IMR-90 (cell line): ENCODE data around the gene CCDC167. TPM values are rescaled to one million over a fixed set of nuclear protein-coding genes. Genes with fewer than 3 reads are reported as not detected.

Source experiments
- ATAC-seq: fragments of 200-7000 bp; cut with Tn5 transposase; 2 replicates; pipeline ENCODE4 v1.9.1; 2020; ENCODE audit warnings: low read depth, mild to moderate bottlenecking, moderate library complexity
- BruUV-seq: library from RNA; stranded (reverse); fragments of 400-500 nt; replicated peaks from 2 replicates; lab custom pipeline; 2021; lab: Mats Ljungman, UMichigan
- CTCF ChIA-PET: fragments of 300-600 bp; formaldehyde crosslinking; extraction: SDS; loops from one replicate; lab custom pipeline; 2021; ENCODE audit warnings: antibody characterized with exemption; lab: Yijun Ruan, JAX
- POLR2A ChIA-PET: fragments of 300-600 bp; sonication (Branson Sonifier 250); formaldehyde crosslinking; loops from one replicate; lab custom pipeline; 2022; ENCODE audit warnings: antibody characterized with exemption; ENCODE audit not compliant: unreplicated experiment; lab: Charles Lee
- DNase-seq: peaks from one replicate; pipeline ENCODE4 v3.0.0; 2013
- H2AFZ ChIP-seq: replicated peaks from 2 replicates; pipeline ENCODE3; 2013; ENCODE audit warnings: low read length, mild to moderate bottlenecking; ENCODE audit not compliant: poor library complexity
- H2AK5ac ChIP-seq: 2 replicates; pipeline ENCODE4 v1.6.1; 2013; ENCODE audit warnings: low read depth, low read length, inconsistent platforms
- H2AK9ac ChIP-seq: replicated peaks from 2 replicates; pipeline ENCODE3; 2013; ENCODE audit warnings: mild to moderate bottlenecking, low read depth, low read length, moderate library complexity; ENCODE audit not compliant: poor library complexity
- H2BK120ac ChIP-seq: 2 replicates; pipeline ENCODE4 v1.6.1; 2013; ENCODE audit warnings: low read depth, low read length, inconsistent platforms
- H2BK15ac ChIP-seq: 3 replicates; pipeline ENCODE4 v1.6.1; 2013; ENCODE audit warnings: low read depth, low read length, inconsistent platforms
- H2BK20ac ChIP-seq: 2 replicates; pipeline ENCODE4 v1.6.1; 2013; ENCODE audit warnings: low read depth, mild to moderate bottlenecking, inconsistent platforms, low read length, moderate library complexity
- H2BK5ac ChIP-seq: 2 replicates; pipeline ENCODE4 v1.6.1; 2013; ENCODE audit warnings: mild to moderate bottlenecking, low read depth, low read length, inconsistent platforms; ENCODE audit not compliant: poor library complexity, severe bottlenecking
- H3K14ac ChIP-seq: replicated peaks from 2 replicates; pipeline ENCODE4 v1.6.1; 2013; ENCODE audit warnings: low read depth, low read length, inconsistent platforms
- H3K18ac ChIP-seq: 2 replicates; pipeline ENCODE4 v1.6.1; 2013; ENCODE audit warnings: low read depth, low read length, control low read depth
- H3K23ac ChIP-seq: 2 replicates; pipeline ENCODE4 v1.6.1; 2013; ENCODE audit warnings: low read depth, low read length, inconsistent platforms
- H3K27ac ChIP-seq: 2 replicates; pipeline ENCODE4 v1.5.1; 2013; ENCODE audit warnings: mild to moderate bottlenecking, control low read depth, low read length; ENCODE audit not compliant: insufficient read depth
- H3K27me3 ChIP-seq: 2 replicates; pipeline ENCODE4 v1.6.1; 2013; ENCODE audit warnings: low read length; ENCODE audit not compliant: control insufficient read depth, insufficient read depth
- H3K36me3 ChIP-seq: 2 replicates; pipeline ENCODE4 v1.6.1; 2013; ENCODE audit warnings: low read length, mixed read lengths; ENCODE audit not compliant: control insufficient read depth, insufficient read depth
- H3K4ac ChIP-seq: 2 replicates; pipeline ENCODE4 v1.6.1; 2013; ENCODE audit warnings: low read depth, low read length, inconsistent platforms
- H3K4me1 ChIP-seq: 2 replicates; pipeline ENCODE4 v1.6.1; 2013; ENCODE audit warnings: low read length, mixed read lengths; ENCODE audit not compliant: control insufficient read depth, insufficient read depth
- H3K4me2 ChIP-seq: 2 replicates; pipeline ENCODE4 v1.6.1; 2013; ENCODE audit warnings: low read depth, mild to moderate bottlenecking, control low read depth, low read length, moderate library complexity
- H3K4me3 ChIP-seq: 2 replicates; pipeline ENCODE4 v1.5.1; 2013; ENCODE audit warnings: low read depth, mild to moderate bottlenecking, control low read depth, low read length, moderate library complexity; ENCODE audit not compliant: insufficient read depth
- H3K56ac ChIP-seq: 2 replicates; pipeline ENCODE4 v1.6.1; 2013; ENCODE audit warnings: low read length, inconsistent platforms; ENCODE audit not compliant: insufficient read depth; ENCODE audit errors: extremely low read depth
- H3K79me1 ChIP-seq, 2 experiments: 2 replicates each; pipeline ENCODE4 v1.6.1; 2013; ENCODE audit warnings: low read length in 2 of 2, inconsistent platforms in 1 of 2, low read depth in 1 of 2
- H3K9ac ChIP-seq: 2 replicates; pipeline ENCODE4 v1.6.1; 2013; ENCODE audit warnings: low read depth, low read length, control low read depth
- H3K9me1 ChIP-seq: 2 replicates; pipeline ENCODE4 v1.6.1; 2013; ENCODE audit warnings: low read length, inconsistent platforms; ENCODE audit not compliant: insufficient read depth
- H3K9me3 ChIP-seq: 2 replicates; pipeline ENCODE4 v1.6.1; 2013; ENCODE audit warnings: low read length; ENCODE audit not compliant: control insufficient read depth, insufficient read depth
- H4K20me1 ChIP-seq: 2 replicates; pipeline ENCODE4 v1.6.1; 2013; ENCODE audit warnings: low read length, inconsistent platforms; ENCODE audit not compliant: insufficient read depth
- H4K5ac ChIP-seq: 2 replicates; pipeline ENCODE4 v1.6.1; 2013; ENCODE audit warnings: mild to moderate bottlenecking, low read depth, low read length, control low read depth
- H4K8ac ChIP-seq, 2 experiments: 2 replicates each; pipeline ENCODE4 v1.6.1; 2013; ENCODE audit warnings: low read depth in 2 of 2, low read length in 2 of 2, control low read depth in 1 of 2, inconsistent platforms in 1 of 2
- H4K91ac ChIP-seq: 2 replicates; pipeline ENCODE4 v1.6.1; 2013; ENCODE audit warnings: low read depth, low read length, inconsistent platforms; ENCODE audit not compliant: insufficient read depth
- CEBPB ChIP-seq: IDR thresholded peaks from 2 replicates; pipeline ENCODE4 v1.6.1; 2012; ENCODE audit warnings: low read depth, low read length, improper control_type of control experiment
- CHD1 ChIP-seq: IDR thresholded peaks from 2 replicates; pipeline ENCODE4 v1.6.1; 2012; ENCODE audit warnings: low read depth, low read length, improper control_type of control experiment
- MXI1 ChIP-seq: IDR thresholded peaks from 2 replicates; pipeline ENCODE4 v1.6.1; 2012; ENCODE audit warnings: low read depth, mild to moderate bottlenecking, low read length, moderate library complexity, borderline replicate concordance
- NFE2L2 ChIP-seq: fragments of 150-350 bp; IDR thresholded peaks from 2 replicates; pipeline ENCODE4 v1.6.1; 2016; ENCODE audit warnings: low read depth, mild to moderate bottlenecking, low read length
- POLR2A ChIP-seq: IDR thresholded peaks from 2 replicates; pipeline ENCODE4 v1.6.1; 2012; ENCODE audit warnings: mild to moderate bottlenecking, low read depth, low read length
- RAD21 ChIP-seq: IDR thresholded peaks from 2 replicates; pipeline ENCODE4 v1.6.1; 2012; ENCODE audit warnings: low read length, improper control_type of control experiment
- RCOR1 ChIP-seq: IDR thresholded peaks from 2 replicates; pipeline ENCODE4 v1.6.1; 2012; ENCODE audit warnings: mild to moderate bottlenecking, low read length, improper control_type of control experiment; ENCODE audit not compliant: insufficient replicate concordance
- RFX5 ChIP-seq: IDR thresholded peaks from 2 replicates; pipeline ENCODE4 v1.8.0; 2012; ENCODE audit warnings: low read depth, mild to moderate bottlenecking, low read length, moderate library complexity
- SMC3 ChIP-seq: fragments of 150-350 bp; IDR thresholded peaks from 2 replicates; pipeline ENCODE4 v1.6.1; 2016; ENCODE audit warnings: low read depth, mild to moderate bottlenecking, antibody characterized with exemption, low read length, moderate library complexity
- WGBS, 2 experiments: methylation state at CpG; one replicate each; pipeline versions ENCODE4 v1.1.5 to v1.1.7; 2013; ENCODE audit warnings: missing lambda C conversion rate in 2 of 2; ENCODE audit not compliant: insufficient read length in 1 of 2; ENCODE audit errors: extremely low coverage in 2 of 2; 5-methylcytosine and 5-hydroxymethylcytosine counted together
- dilution Hi-C: fragments of 300-500 bp; cut with HindIII; formaldehyde crosslinking; loops from one replicate; pipeline ENCODE4 v1.14.3; 2018; ENCODE audit warnings: low sequenced_read_pairs; ENCODE audit not compliant: unreplicated experiment
- in situ Hi-C: fragments of 300-500 bp; cut with MboI; formaldehyde crosslinking; loops from 3 replicates; pipeline ENCODE4 v1.14.3; 2019; ENCODE audit warnings: low sequenced_read_pairs, inconsistent platforms, mixed read lengths
- intact Hi-C: fragments of 100-400 bp; cut with micrococcal nuclease; formaldehyde crosslinking; loops from 2 replicates; pipeline ENCODE4 v1.10.0; 2022
- polyA plus RNA-seq, 3 experiments: library from polyadenylated mRNA; depleted of rRNA; stranded (reverse); fragments of >200 nt; gene quantifications; 2 replicates each; pipeline ENCODE4 v1.2.3, GENCODE V29; 2012; ENCODE audit warnings: low replicate concordance in 1 of 3
- total RNA-seq: library from RNA; depleted of rRNA; stranded (reverse); fragments of >200 nt; gene quantifications from 2 replicates; pipeline ENCODE4 v1.2.3, GENCODE V29; 2012
- TF ChIP-seq, protein P1 (sequence below): conservative IDR thresholded peaks from 2 replicates; pipeline ENCODE4 v1.5.1; 2012; ENCODE audit warnings: mild to moderate bottlenecking, low read depth, low read length, improper control_type of control experiment
- TF ChIP-seq, protein P2 (sequence below): fragments of 150-350 bp; IDR thresholded peaks from 2 replicates; pipeline ENCODE4 v1.6.1; 2016; ENCODE audit warnings: low read depth, mild to moderate bottlenecking, low read length, moderate library complexity, borderline replicate concordance

Gene CCDC167
- total and polyA plus RNA-seq, 2 of the 4 experiments (the other 2 are of a cell fraction): 35.8 to 96.8 TPM

DNA sequence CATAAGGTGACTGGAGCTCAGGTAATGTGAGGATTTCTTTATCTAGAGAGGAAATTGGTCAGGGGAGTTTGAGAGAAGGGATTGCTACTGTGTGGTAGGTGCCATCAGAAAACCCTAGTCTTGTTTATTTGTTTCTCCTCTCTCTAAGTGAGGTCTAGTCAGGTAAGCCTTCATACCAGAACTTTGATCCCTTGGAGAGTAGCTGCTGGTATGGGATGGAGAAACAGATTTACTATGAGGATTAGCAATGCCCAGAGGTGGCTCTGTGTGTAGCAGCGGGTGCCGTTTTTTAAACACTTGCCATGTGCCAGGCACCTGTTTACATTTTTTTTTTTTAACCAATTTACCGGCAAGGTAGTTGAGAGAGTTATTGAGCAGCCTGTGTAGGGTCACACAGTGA lies 47.2 kb downstream of the CCDC167 start:
- Histone ChIP-seq H2BK120ac (no peak overlapping the region), H3K27me3 (no peaks in the 10 kb centered on the region), H4K5ac (no peak overlapping the region), H2BK15ac (no peak overlapping the region), H3K36me3 (peaks cover 23% of the 10 kb centered on the region), H3K23ac (no peak overlapping the region), H2AK9ac (no peak overlapping the region), H3K9ac (no peak overlapping the region), H3K4me2 (no peak overlapping the region), H4K20me1 (no peaks in the 10 kb centered on the region), H3K9me3 (no peaks in the 10 kb centered on the region), H3K4ac (no peak overlapping the region), H3K18ac (no peak overlapping the region), H2AFZ (no peak overlapping the region), H4K8ac (no peak overlapping the region), H3K56ac (no peak overlapping the region), H3K79me1 (peaks cover 2 to 18% of the 10 kb centered on the region in 2 experiments), H3K4me3 (no peak overlapping the region), H2BK5ac (no peak overlapping the region), H3K9me1 (peaks cover 7% of the 10 kb centered on the region; the same call in 1 of the 2 replicates), H3K4me1 (peaks cover 7% of the 10 kb centered on the region), H2AK5ac (no peak overlapping the region), H4K91ac (no peak overlapping the region), H3K14ac (no peak overlapping the region), H3K27ac (no peak overlapping the region), H2BK20ac (no peak overlapping the region)
- POLR2A ChIA-PET: no interaction called here
- ATAC-seq: no peak
- no CpG with 5 or more reads among the region's 3 CpGs for WGBS, 2 experiments
- intact Hi-C loops: no loop called here
- dilution Hi-C loops: no loop called here
- in situ Hi-C loops: no loop called here
- TF ChIP-seq, protein P1, sequence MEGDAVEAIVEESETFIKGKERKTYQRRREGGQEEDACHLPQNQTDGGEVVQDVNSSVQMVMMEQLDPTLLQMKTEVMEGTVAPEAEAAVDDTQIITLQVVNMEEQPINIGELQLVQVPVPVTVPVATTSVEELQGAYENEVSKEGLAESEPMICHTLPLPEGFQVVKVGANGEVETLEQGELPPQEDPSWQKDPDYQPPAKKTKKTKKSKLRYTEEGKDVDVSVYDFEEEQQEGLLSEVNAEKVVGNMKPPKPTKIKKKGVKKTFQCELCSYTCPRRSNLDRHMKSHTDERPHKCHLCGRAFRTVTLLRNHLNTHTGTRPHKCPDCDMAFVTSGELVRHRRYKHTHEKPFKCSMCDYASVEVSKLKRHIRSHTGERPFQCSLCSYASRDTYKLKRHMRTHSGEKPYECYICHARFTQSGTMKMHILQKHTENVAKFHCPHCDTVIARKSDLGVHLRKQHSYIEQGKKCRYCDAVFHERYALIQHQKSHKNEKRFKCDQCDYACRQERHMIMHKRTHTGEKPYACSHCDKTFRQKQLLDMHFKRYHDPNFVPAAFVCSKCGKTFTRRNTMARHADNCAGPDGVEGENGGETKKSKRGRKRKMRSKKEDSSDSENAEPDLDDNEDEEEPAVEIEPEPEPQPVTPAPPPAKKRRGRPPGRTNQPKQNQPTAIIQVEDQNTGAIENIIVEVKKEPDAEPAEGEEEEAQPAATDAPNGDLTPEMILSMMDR: no peak
- no peak for TF ChIP-seq RFX5
- TF ChIP-seq NFE2L2: no peak
- no peak for TF ChIP-seq RAD21
- TF ChIP-seq CHD1: no peak
- TF ChIP-seq, protein P2, sequence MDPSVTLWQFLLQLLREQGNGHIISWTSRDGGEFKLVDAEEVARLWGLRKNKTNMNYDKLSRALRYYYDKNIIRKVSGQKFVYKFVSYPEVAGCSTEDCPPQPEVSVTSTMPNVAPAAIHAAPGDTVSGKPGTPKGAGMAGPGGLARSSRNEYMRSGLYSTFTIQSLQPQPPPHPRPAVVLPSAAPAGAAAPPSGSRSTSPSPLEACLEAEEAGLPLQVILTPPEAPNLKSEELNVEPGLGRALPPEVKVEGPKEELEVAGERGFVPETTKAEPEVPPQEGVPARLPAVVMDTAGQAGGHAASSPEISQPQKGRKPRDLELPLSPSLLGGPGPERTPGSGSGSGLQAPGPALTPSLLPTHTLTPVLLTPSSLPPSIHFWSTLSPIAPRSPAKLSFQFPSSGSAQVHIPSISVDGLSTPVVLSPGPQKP: no peak
- no peak for TF ChIP-seq MXI1
- no peak for TF ChIP-seq SMC3
- no peak for TF ChIP-seq POLR2A
- no peak for TF ChIP-seq RCOR1
- TF ChIP-seq CEBPB: no peak
- CTCF ChIA-PET: no interaction called here
- BruUV-seq: no TSS peak
- DNase-seq: no peak
